HepG2 (cell line): ENCODE results near the gene FARSB. TPM values are rescaled to one million over a fixed set of nuclear protein-coding genes. Genes with fewer than 3 reads are reported as not detected.

ENCODE experiments used
- ELF3 ChIP-seq: IDR thresholded peaks from 2 replicates; pipeline ENCODE4 v1.6.1; 2016; ENCODE audit warnings: missing genetic modification reagents, missing compliant biosample characterization
- FOSL2 ChIP-seq: sonication (generic); formaldehyde crosslinking; IDR thresholded peaks from 2 replicates; pipeline ENCODE4 v1.4.0; 2020; ENCODE audit warnings: missing genetic modification reagents
- GATAD2A ChIP-seq: IDR thresholded peaks from 2 replicates; pipeline ENCODE4 v1.6.1; 2016
- KLF15 ChIP-seq: sonication (generic); formaldehyde crosslinking; IDR thresholded peaks from 2 replicates; pipeline ENCODE4 v1.8.1; 2023; ENCODE audit warnings: borderline replicate concordance, mild to moderate bottlenecking, inconsistent platforms, missing genetic modification reagents, mixed read lengths
- MAFG ChIP-seq: sonication (generic); formaldehyde crosslinking; IDR thresholded peaks from 2 replicates; pipeline ENCODE4 v1.5.1; 2020; ENCODE audit warnings: mild to moderate bottlenecking, missing genetic modification reagents
- MXD4 ChIP-seq: IDR thresholded peaks from 2 replicates; pipeline ENCODE4 v1.6.1; 2016; ENCODE audit warnings: mild to moderate bottlenecking, missing biosample characterization, missing genetic modification reagents
- NFE2 ChIP-seq: sonication (generic); formaldehyde crosslinking; IDR thresholded peaks from 2 replicates; pipeline ENCODE4 v1.4.0; 2020; ENCODE audit warnings: missing genetic modification reagents
- NR2C2 ChIP-seq: sonication (generic); formaldehyde crosslinking; IDR thresholded peaks from 2 replicates; pipeline ENCODE4 v1.4.0; 2020; ENCODE audit warnings: missing genetic modification reagents, mild to moderate bottlenecking, moderate library complexity, borderline replicate concordance
- REXO4 ChIP-seq: sonication (generic); formaldehyde crosslinking; IDR thresholded peaks from 2 replicates; pipeline ENCODE4 v1.8.0; 2022; ENCODE audit warnings: missing genetic modification reagents, mild to moderate bottlenecking, borderline replicate concordance
- SAP130 ChIP-seq: IDR thresholded peaks from 2 replicates; pipeline ENCODE4 v1.6.1; 2016; ENCODE audit warnings: low read depth
- SOX5 ChIP-seq: IDR thresholded peaks from 2 replicates; pipeline ENCODE4 v1.6.1; 2016; ENCODE audit warnings: borderline replicate concordance
- TARDBP ChIP-seq: sonication (generic); formaldehyde crosslinking; IDR thresholded peaks from 2 replicates; pipeline ENCODE4 v1.8.0; 2022; ENCODE audit warnings: mild to moderate bottlenecking, missing genetic modification reagents
- ZKSCAN8 ChIP-seq: IDR thresholded peaks from 2 replicates; pipeline ENCODE4 v1.6.1; 2016; ENCODE audit warnings: borderline replicate concordance, missing genetic modification reagents, missing compliant biosample characterization
- ZNF549 ChIP-seq: sonication (generic); formaldehyde crosslinking; IDR thresholded peaks from 2 replicates; pipeline ENCODE4 v1.5.0; 2020; ENCODE audit warnings: missing genetic modification reagents
- ZNF598 ChIP-seq: sonication (generic); formaldehyde crosslinking; IDR thresholded peaks from 2 replicates; pipeline ENCODE4 v1.5.1; 2020; ENCODE audit warnings: mild to moderate bottlenecking, missing genetic modification reagents, borderline replicate concordance
- ZSCAN30 ChIP-seq: sonication (generic); formaldehyde crosslinking; IDR thresholded peaks from 2 replicates; pipeline ENCODE4 v1.5.0; 2020; ENCODE audit warnings: mild to moderate bottlenecking, missing genetic modification reagents
- polyA plus RNA-seq, 8 experiments: library from polyadenylated mRNA; depleted of rRNA in 3 of 8; stranded (reverse) in 7 of 8; unstranded in 1 of 8; fragments of >200 nt; fragmentation: Illumina TruSeq in 4 of 8; extraction: Trizol in 4 of 8; gene quantifications; 2 replicates each; pipeline versions ENCODE4 v1.2.1 to v1.2.3, GENCODE V29; 2011 to 2016; ENCODE audit warnings: low read depth in 4 of 8, missing spikeins in 1 of 8, mixed read lengths in 1 of 8; ENCODE audit not compliant: insufficient read depth in 1 of 8
- total RNA-seq, 5 experiments: library from RNA; depleted of rRNA; stranded (reverse); fragments of >200 nt; fragmentation: Illumina TruSeq; extraction: Trizol; gene quantifications; 2 replicates each; pipeline ENCODE4 v1.2.3, GENCODE V29; 2016; ENCODE audit warnings: low read depth in 1 of 5
- TF ChIP-seq, protein P1 (sequence below): sonication (generic); formaldehyde crosslinking; IDR thresholded peaks from 2 replicates; pipeline ENCODE4 v1.5.1; 2020; ENCODE audit warnings: mild to moderate bottlenecking, missing genetic modification reagents, borderline replicate concordance
- TF ChIP-seq, protein P2 (sequence below): IDR thresholded peaks from 2 replicates; pipeline ENCODE4 v1.6.1; 2016
- TF ChIP-seq, protein P3 (sequence below): sonication (generic); formaldehyde crosslinking; IDR thresholded peaks from 2 replicates; pipeline ENCODE4 v1.4.0; 2020; ENCODE audit warnings: missing genetic modification reagents
- TF ChIP-seq, protein P4 (sequence below): sonication (generic); formaldehyde crosslinking; IDR thresholded peaks from 2 replicates; pipeline ENCODE4 v1.4.0; 2020; ENCODE audit warnings: missing genetic modification reagents, borderline replicate concordance

Gene FARSB
- total and polyA plus RNA-seq, 2 of the 13 experiments (the other 11 are each of a cell fraction or from before 2014, with no cell fraction given) = 23.3 to 45.9 TPM

DNA sequence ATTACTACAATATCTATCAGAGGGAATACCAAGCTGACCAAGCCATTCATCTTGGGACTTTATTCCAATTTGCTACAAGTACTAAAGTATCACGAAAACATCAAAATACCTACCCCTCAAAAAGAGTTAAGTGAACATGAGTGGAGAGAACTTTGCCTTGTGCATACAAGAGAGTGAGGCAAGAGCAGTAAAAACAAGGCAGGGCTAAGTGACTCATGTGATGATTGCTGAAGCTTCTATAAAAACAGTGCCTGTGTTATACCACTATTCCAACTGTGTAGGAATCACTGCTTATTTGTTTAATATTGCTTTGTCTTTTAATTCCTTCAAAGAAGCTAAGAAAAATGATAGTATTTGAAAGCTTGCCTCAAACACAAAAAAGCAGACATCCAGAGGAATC, 61.2 kb downstream of the FARSB start (continued):
- TF ChIP-seq NR2C2 (CRISPR knock-in tag) (no peak), GATAD2A (CRISPR knock-in tag) (0 out of 2 replicates have a peak, but pooled peaks have one; percentile 21), ELF3 (CRISPR knock-in tag) (0 out of 2 replicates have a peak, but pooled peaks have one; percentile 17), FOSL2 (peak; percentile 87), MAFG (CRISPR knock-in tag) (no peak), REXO4 (CRISPR knock-in tag) (no peak), NFE2 (no peak), MXD4 (CRISPR knock-in tag) (0 out of 2 replicates have a peak, but pooled peaks have one; percentile 14), ZNF549 (CRISPR knock-in tag) (no peak), SOX5 (0 out of 2 replicates have a peak, but pooled peaks have one; percentile 23), ZKSCAN8 (peak; percentile 29; the same call in 1 of the 2 replicates), ZSCAN30 (CRISPR knock-in tag) (no peak), KLF15 (CRISPR knock-in tag) (no peak), ZNF598 (CRISPR knock-in tag) (no peak), SAP130 (CRISPR knock-in tag) (peak; percentile 43; the same call in 1 of the 2 replicates), TARDBP (CRISPR knock-in tag) (no peak)
- TF ChIP-seq, protein P1, sequence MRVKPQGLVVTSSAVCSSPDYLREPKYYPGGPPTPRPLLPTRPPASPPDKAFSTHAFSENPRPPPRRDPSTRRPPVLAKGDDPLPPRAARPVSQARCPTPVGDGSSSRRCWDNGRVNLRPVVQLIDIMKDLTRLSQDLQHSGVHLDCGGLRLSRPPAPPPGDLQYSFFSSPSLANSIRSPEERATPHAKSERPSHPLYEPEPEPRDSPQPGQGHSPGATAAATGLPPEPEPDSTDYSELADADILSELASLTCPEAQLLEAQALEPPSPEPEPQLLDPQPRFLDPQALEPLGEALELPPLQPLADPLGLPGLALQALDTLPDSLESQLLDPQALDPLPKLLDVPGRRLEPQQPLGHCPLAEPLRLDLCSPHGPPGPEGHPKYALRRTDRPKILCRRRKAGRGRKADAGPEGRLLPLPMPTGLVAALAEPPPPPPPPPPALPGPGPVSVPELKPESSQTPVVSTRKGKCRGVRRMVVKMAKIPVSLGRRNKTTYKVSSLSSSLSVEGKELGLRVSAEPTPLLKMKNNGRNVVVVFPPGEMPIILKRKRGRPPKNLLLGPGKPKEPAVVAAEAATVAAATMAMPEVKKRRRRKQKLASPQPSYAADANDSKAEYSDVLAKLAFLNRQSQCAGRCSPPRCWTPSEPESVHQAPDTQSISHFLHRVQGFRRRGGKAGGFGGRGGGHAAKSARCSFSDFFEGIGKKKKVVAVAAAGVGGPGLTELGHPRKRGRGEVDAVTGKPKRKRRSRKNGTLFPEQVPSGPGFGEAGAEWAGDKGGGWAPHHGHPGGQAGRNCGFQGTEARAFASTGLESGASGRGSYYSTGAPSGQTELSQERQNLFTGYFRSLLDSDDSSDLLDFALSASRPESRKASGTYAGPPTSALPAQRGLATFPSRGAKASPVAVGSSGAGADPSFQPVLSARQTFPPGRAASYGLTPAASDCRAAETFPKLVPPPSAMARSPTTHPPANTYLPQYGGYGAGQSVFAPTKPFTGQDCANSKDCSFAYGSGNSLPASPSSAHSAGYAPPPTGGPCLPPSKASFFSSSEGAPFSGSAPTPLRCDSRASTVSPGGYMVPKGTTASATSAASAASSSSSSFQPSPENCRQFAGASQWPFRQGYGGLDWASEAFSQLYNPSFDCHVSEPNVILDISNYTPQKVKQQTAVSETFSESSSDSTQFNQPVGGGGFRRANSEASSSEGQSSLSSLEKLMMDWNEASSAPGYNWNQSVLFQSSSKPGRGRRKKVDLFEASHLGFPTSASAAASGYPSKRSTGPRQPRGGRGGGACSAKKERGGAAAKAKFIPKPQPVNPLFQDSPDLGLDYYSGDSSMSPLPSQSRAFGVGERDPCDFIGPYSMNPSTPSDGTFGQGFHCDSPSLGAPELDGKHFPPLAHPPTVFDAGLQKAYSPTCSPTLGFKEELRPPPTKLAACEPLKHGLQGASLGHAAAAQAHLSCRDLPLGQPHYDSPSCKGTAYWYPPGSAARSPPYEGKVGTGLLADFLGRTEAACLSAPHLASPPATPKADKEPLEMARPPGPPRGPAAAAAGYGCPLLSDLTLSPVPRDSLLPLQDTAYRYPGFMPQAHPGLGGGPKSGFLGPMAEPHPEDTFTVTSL = peak; percentile 59; the same call in 1 of the 2 replicates
- TF ChIP-seq, protein P2, sequence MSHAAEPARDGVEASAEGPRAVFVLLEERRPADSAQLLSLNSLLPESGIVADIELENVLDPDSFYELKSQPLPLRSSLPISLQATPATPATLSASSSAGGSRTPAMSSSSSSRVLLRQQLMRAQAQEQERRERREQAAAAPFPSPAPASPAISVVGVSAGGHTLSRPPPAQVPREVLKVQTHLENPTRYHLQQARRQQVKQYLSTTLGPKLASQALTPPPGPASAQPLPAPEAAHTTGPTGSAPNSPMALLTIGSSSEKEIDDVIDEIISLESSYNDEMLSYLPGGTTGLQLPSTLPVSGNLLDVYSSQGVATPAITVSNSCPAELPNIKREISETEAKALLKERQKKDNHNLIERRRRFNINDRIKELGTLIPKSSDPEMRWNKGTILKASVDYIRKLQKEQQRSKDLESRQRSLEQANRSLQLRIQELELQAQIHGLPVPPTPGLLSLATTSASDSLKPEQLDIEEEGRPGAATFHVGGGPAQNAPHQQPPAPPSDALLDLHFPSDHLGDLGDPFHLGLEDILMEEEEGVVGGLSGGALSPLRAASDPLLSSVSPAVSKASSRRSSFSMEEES (CRISPR knock-in tag) = peak; percentile 70
- TF ChIP-seq, protein P3, sequence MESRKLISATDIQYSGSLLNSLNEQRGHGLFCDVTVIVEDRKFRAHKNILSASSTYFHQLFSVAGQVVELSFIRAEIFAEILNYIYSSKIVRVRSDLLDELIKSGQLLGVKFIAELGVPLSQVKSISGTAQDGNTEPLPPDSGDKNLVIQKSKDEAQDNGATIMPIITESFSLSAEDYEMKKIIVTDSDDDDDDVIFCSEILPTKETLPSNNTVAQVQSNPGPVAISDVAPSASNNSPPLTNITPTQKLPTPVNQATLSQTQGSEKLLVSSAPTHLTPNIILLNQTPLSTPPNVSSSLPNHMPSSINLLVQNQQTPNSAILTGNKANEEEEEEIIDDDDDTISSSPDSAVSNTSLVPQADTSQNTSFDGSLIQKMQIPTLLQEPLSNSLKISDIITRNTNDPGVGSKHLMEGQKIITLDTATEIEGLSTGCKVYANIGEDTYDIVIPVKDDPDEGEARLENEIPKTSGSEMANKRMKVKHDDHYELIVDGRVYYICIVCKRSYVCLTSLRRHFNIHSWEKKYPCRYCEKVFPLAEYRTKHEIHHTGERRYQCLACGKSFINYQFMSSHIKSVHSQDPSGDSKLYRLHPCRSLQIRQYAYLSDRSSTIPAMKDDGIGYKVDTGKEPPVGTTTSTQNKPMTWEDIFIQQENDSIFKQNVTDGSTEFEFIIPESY (CRISPR knock-in tag) = no peak
- TF ChIP-seq, protein P4, sequence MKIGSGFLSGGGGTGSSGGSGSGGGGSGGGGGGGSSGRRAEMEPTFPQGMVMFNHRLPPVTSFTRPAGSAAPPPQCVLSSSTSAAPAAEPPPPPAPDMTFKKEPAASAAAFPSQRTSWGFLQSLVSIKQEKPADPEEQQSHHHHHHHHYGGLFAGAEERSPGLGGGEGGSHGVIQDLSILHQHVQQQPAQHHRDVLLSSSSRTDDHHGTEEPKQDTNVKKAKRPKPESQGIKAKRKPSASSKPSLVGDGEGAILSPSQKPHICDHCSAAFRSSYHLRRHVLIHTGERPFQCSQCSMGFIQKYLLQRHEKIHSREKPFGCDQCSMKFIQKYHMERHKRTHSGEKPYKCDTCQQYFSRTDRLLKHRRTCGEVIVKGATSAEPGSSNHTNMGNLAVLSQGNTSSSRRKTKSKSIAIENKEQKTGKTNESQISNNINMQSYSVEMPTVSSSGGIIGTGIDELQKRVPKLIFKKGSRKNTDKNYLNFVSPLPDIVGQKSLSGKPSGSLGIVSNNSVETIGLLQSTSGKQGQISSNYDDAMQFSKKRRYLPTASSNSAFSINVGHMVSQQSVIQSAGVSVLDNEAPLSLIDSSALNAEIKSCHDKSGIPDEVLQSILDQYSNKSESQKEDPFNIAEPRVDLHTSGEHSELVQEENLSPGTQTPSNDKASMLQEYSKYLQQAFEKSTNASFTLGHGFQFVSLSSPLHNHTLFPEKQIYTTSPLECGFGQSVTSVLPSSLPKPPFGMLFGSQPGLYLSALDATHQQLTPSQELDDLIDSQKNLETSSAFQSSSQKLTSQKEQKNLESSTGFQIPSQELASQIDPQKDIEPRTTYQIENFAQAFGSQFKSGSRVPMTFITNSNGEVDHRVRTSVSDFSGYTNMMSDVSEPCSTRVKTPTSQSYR (CRISPR knock-in tag) = no peak
